Activated naive CD8-positive, alpha-beta T cell treated with anti-CD3 and anti-CD28 coated beads, Interleukin-2, amount 10 ng/mL, durations not matched to agents 7 days and 5 days (primary cell): ENCODE measurements around the gene KLLN. TPM values are rescaled to one million over a fixed set of nuclear protein-coding genes. Genes with fewer than 3 reads are reported as not detected.
"Not testable (repeated sequence)": the region's sequence is repeated elsewhere in the genome, so short reads cannot be mapped to it uniquely, and the experiment has no call there.

ENCODE experiments used
- ATAC-seq: fragments of 150-1000 bp; cut with Tn5 transposase; one replicate; pipeline ENCODE4 v1.10.0; 2021; ENCODE audit warnings: low read depth, moderate library complexity
- POLR2A ChIA-PET: fragments of 350-600 bp; sonication (Branson Sonifier 250); formaldehyde crosslinking; loops from one replicate; lab custom pipeline; 2021; ENCODE audit warnings: antibody characterized with exemption; lab: Charles Lee
- DNase-seq: peaks from one replicate; pipeline ENCODE4 v3.0.0; 2021
- H3K27ac Mint-ChIP-seq: one replicate; pipeline ENCODE4 v1.8.0; 2022; ENCODE audit warnings: mild to moderate bottlenecking, mixed read lengths
- H3K27me3 Mint-ChIP-seq: one replicate; pipeline ENCODE4 v1.8.0; 2022; ENCODE audit warnings: mild to moderate bottlenecking, moderate library complexity, mixed read lengths
- H3K36me3 Mint-ChIP-seq: one replicate; pipeline ENCODE4 v1.8.0; 2021; ENCODE audit warnings: mild to moderate bottlenecking, mixed read lengths
- H3K4me1 Mint-ChIP-seq: one replicate; pipeline ENCODE4 v1.8.0; 2021; ENCODE audit warnings: mixed read lengths
- H3K4me3 Mint-ChIP-seq: one replicate; pipeline ENCODE4 v1.8.0; 2022; ENCODE audit warnings: mild to moderate bottlenecking, moderate library complexity, mixed read lengths
- H3K9me3 Mint-ChIP-seq: one replicate; pipeline ENCODE4 v1.8.0; 2021; ENCODE audit warnings: mixed read lengths
- total RNA-seq, 2 experiments: library from RNA; stranded (reverse); gene quantifications; one replicate each; pipeline ENCODE4 v1.2.3, GENCODE V29; 2021

KLLN gene
- total RNA-seq, 2 experiments from 2014 or later = 0.69 to 0.71 TPM

DNA sequence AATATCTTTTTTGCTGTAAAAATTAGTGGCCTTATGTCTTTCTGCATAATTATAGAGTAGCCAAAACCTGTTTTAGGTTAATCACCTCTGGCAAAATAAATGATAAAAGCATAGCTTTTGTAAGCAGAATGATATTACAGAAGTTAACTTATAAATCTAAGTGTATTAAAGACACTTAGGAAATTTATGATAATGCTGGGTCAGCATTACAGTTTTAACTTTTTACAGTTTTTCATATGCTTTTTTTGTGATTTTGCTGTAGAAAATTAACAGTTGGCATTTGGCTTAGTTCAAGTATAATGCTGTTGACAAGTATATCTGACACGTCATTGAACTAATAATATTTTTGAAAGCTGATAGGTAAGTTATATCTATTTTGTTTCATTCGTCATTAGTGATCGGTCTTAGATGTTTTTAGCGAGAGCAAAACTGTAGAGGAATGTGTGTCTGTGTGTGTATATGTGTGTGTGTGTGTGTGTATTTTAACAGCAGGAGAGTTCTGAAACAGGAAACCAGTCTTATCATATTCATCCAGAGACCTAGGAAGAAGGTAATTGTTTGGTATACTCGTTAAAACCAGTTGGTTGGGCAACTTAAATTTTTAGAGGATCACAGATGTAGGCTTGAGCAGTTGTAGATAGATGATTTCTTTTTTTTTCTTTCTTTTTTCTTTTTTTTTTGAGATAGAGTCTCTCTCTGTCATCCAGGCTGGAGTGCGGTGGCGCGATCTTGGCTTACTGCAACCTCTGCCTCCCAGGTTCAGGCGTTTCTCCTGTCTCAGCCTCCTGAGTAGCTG, 15.5 kb upstream of the KLLN start:
- ATAC-seq (no peak), DNase-seq (no peak)
- Mint-ChIP-seq H3K36me3 (peaks cover 50% of the 10 kb centered on the region), H3K4me3 (no peak overlapping the region), H3K4me1 (peaks cover 12% of the 10 kb centered on the region), H3K27me3 (no peaks in the 10 kb centered on the region), H3K27ac (no peak overlapping the region), H3K9me3 (peaks cover 2% of the 10 kb centered on the region)
- POLR2A ChIA-PET = interaction anchor here (1.2 kb wide), 2 partner anchors 15 to 17 kb away, joined by 3 read pairs; partner anchors contain the start of genes KLLN and PTEN

DNA sequence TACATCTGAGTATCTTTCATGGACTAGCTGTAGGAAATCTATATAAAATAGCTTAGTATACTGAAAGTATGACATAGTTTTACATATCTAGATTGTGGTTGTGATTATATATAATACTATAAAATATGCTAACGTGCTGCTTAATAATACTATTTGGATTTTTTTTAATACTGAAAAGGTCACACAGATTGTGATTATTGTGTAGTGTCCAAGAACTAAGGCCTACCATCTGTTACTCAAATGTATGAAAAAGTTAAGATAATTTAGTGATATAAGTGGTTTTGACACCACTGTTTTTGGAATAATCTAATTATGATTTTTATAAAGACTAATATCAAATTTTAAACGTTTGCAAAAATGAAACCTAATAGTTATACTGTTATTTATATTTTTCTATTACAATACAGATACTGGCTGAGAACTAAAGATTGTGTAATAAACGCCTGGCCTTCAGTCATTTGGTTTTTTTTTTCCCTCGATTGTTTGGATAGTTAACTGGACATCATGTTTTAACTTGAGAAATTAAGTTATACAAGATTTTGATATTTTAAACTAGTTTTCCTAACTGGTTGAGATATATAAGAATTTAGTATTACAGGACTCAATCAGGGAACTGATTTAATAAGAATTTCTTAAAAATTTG, 12.7 kb upstream of the KLLN start:
- POLR2A ChIA-PET = interaction anchor here (2.1 kb wide), 1 partner anchor 13 kb away, joined by 13 read pairs; the partner anchor contains the start of genes KLLN and PTEN
- ATAC-seq (no peak), DNase-seq (no peak)
- Mint-ChIP-seq H3K4me3 (no peak overlapping the region), H3K27ac (no peak overlapping the region), H3K36me3 (peaks cover 38% of the 10 kb centered on the region), H3K4me1 (peaks cover 13% of the 10 kb centered on the region), H3K27me3 (no peaks in the 10 kb centered on the region), H3K9me3 (peaks cover 2% of the 10 kb centered on the region)

DNA sequence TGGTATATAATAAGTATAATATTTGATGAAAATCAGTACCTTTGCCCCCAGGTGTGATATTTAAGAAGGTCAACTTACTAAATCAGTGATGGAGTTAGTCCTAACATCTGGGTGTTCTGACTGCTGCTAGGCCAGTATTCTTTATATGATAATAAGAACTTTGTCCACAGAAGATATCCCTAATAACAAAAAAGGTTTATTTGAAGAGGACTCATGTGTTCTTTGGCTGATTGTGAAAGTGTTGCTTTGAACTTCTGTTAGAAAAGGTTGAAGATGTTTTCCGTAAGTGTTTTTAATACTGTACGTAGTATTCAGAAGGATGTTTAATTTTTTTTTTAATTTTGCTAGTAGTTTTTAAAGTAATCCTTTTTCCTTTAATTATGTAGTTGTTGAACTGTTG, 10.3 kb upstream of the KLLN start:
- no peak overlapping the region for H3K4me3 Mint-ChIP-seq

DNA sequence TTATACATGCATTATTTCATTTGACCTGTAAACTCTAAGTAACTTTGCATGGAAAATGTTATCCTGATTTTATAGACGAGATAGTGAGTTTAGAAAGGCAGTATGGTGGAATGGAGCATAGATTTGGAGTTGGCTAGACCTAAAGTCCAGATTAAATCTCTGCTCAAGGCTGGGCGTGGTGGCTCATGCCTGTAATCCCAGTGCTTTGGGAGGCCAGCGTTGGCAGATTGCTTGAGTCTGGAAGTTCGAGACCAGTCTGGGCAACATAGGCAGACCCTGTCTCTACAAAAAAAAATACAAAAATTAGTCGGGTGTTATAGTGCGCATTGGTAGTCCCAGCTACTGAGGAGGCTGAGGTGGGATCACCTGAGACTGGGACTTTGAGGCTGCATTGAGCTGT, 9.5 kb upstream of the KLLN start:
- no peak overlapping the region for H3K4me3 Mint-ChIP-seq
- H3K4me1 Mint-ChIP-seq = peaks cover 32% of the 10 kb centered on the region
- H3K27me3 Mint-ChIP-seq = no peaks in the 10 kb centered on the region
- H3K36me3 Mint-ChIP-seq = peaks cover 32% of the 10 kb centered on the region
- no peak overlapping the region for H3K27ac Mint-ChIP-seq
- ATAC-seq = no peak
- POLR2A ChIA-PET = interaction anchor here (1.3 kb wide), 1 partner anchor 9 kb away, joined by 5 read pairs; the partner anchor contains the start of genes KLLN and PTEN
- no peaks in the 10 kb centered on the region for H3K9me3 Mint-ChIP-seq
- no peak for DNase-seq

More for the DNA sequence above, 10.3 kb upstream of the KLLN start:
- Mint-ChIP-seq H3K9me3 (no peaks in the 10 kb centered on the region), H3K4me1 (peaks cover 27% of the 10 kb centered on the region), H3K36me3 (peaks cover 33% of the 10 kb centered on the region), H3K27me3 (no peaks in the 10 kb centered on the region), H3K27ac (no peak overlapping the region)
- ATAC-seq (no peak), DNase-seq (no peak)
- POLR2A ChIA-PET = no interaction called here

DNA sequence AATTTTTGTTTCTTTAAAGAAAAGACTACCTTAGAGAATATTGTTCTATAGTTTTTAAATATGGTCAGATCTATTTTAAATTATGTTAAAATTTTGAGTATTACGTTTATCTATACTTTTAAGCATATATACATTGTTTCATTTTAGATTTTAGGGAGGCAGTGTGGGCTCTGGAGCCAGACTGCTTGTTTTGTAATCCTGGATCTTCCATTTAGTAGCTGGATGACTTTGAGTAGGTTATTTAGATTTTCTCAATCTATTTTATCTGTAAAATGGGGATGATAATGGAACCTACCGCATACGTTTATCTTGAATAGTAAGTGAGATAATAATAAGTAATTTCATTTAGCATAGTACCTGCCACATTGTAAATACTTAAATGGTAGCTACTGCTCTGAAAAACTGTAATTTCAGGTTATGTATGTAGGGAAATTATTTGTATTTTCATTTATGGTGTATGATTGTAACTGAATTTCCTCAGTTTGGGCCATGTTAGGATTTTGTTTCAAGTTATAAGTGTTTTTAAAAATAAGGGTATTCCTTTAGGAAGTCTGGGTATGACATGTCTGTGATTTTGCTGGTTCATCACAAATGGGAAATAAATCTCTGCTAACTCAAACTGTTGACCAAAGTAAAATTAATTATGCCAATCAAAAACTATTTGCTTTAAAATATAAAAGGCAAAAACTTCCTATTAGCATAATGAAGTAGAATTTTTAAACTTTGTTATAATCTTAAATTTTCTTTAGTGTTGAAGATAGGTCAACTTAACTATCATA, 6.6 kb upstream of the KLLN start:
- ATAC-seq = no peak

DNA sequence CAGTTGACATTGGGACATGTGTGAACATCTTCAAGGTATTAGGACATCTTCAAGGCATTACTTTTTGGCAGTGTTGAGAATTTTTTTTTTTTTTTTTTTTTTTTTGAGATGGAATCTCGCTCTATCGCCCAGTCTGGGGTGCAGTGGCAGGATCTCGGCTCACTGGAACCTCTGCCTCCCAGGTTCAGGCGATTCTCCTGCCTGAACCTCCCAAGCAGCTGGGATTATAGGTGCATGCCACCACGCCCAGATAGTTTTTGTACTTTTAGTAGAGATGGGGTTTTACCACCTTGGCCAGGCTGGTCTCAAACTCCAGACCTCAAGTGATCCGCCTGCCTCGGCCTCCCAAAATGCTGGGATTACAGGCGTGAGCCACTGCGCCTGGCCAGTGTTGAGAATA, 5.8 kb upstream of the KLLN start:
- H3K27me3 Mint-ChIP-seq, ATAC-seq, DNase-seq, POLR2A ChIA-PET, H3K27ac Mint-ChIP-seq, H3K9me3 Mint-ChIP-seq: not testable (repeated sequence)
- Mint-ChIP-seq H3K4me3 (peak overlapping the region; percentile 81), H3K4me1 (peaks cover 36% of the 10 kb centered on the region), H3K36me3 (peaks cover 44% of the 10 kb centered on the region)

More for the DNA sequence above, 6.6 kb upstream of the KLLN start:
- no peak for DNase-seq
- no peak overlapping the region for H3K27ac Mint-ChIP-seq
- H3K4me1 Mint-ChIP-seq = peaks cover 36% of the 10 kb centered on the region
- no peaks in the 10 kb centered on the region for H3K27me3 Mint-ChIP-seq
- peaks cover 39% of the 10 kb centered on the region for H3K36me3 Mint-ChIP-seq
- POLR2A ChIA-PET = interaction anchor here (0.6 kb wide), 1 partner anchor 80 kb away, joined by 3 read pairs; no protein-coding TSS in a partner anchor
- H3K9me3 Mint-ChIP-seq = no peaks in the 10 kb centered on the region
- peak overlapping the region; percentile 5 for H3K4me3 Mint-ChIP-seq

DNA sequence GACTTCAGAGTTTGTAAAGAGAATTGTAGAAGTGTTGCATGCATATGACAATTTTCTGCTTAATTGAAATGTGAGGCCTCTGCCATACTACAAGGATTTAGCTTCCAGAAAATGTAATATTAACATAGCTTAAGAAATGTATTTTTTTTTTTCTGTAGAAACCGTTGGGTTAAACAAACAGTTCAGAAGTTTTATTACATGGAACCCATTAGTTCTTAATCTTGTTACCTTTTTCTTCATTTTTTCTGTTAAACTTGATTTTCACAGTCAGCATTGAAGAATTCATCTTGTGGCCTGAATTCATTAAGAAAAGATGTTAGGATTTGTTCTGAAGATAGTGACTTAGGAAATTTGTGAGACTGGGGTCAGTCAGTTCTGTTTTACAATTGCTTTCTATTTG, 4.9 kb upstream of the KLLN start:
- H3K4me1 Mint-ChIP-seq = peaks cover 33% of the 10 kb centered on the region
- no peak for DNase-seq
- H3K36me3 Mint-ChIP-seq = peaks cover 44% of the 10 kb centered on the region
- H3K4me3 Mint-ChIP-seq = peak overlapping the region; percentile 81
- POLR2A ChIA-PET = no interaction called here
- no peaks in the 10 kb centered on the region for H3K27me3 Mint-ChIP-seq
- H3K27ac Mint-ChIP-seq = no peak overlapping the region
- no peak for ATAC-seq
- H3K9me3 Mint-ChIP-seq = no peaks in the 10 kb centered on the region

DNA sequence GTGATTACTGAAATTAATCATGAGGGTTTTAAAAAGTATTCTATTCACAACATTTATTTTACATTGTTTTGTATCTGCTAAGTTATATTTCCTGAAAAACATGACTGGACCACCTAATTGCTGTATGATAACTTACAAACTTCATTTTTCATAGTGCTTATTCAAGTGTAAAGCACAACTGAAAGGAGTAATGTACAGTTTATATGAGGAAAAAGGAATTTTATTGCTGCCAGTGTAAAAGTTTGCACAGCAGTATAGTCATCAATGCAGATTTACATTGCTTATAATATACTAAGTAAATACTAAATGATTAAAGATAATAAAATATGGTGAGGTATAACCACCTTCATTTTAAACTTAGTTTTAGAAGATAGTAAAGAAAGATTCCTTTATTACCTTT, 4.1 kb upstream of the KLLN start:
- peaks cover 33% of the 10 kb centered on the region for H3K4me1 Mint-ChIP-seq
- H3K9me3 Mint-ChIP-seq = no peaks in the 10 kb centered on the region
- ATAC-seq (no peak), DNase-seq (no peak)
- H3K4me3 Mint-ChIP-seq = peak overlapping the region; percentile 97
- peaks cover 41% of the 10 kb centered on the region for H3K36me3 Mint-ChIP-seq
- POLR2A ChIA-PET = no interaction called here
- H3K27me3 Mint-ChIP-seq = no peaks in the 10 kb centered on the region
- H3K27ac Mint-ChIP-seq = no peak overlapping the region

DNA sequence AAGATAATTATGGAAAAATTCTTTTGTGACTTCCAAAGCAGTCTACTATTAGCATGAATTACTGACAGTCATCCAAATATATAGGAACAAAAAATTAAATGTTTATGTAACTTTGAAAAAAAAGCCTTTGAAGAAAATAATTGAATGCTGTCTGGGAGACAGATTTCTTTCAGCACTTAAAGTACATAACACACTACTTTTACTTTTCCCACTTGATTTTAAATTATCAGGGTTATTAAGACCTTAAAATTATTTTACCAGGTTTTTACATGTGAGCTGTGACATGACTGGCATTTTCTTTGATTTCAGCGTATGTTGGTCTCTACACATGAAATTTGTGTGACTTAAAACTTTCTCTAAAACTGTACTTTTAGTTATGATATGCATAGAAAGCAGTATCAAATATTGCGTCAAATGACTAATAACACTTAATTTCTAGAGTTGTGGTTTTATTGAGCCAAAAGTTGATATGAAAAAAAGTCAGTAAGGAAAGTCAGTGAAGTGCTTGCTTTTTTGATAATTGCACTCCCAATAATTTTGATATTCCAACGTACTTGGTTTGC, 3.2 kb upstream of the KLLN start:
- Mint-ChIP-seq H3K4me1 (peaks cover 36% of the 10 kb centered on the region), H3K36me3 (peaks cover 38% of the 10 kb centered on the region), H3K27ac (no peak overlapping the region), H3K9me3 (no peaks in the 10 kb centered on the region), H3K27me3 (no peaks in the 10 kb centered on the region), H3K4me3 (peak overlapping the region; percentile 97)
- DNase-seq = no peak
- no peak for ATAC-seq
- POLR2A ChIA-PET = interaction anchor here (1.4 kb wide), 1 partner anchor 523 kb away, joined by 3 read pairs; no protein-coding TSS in a partner anchor

DNA sequence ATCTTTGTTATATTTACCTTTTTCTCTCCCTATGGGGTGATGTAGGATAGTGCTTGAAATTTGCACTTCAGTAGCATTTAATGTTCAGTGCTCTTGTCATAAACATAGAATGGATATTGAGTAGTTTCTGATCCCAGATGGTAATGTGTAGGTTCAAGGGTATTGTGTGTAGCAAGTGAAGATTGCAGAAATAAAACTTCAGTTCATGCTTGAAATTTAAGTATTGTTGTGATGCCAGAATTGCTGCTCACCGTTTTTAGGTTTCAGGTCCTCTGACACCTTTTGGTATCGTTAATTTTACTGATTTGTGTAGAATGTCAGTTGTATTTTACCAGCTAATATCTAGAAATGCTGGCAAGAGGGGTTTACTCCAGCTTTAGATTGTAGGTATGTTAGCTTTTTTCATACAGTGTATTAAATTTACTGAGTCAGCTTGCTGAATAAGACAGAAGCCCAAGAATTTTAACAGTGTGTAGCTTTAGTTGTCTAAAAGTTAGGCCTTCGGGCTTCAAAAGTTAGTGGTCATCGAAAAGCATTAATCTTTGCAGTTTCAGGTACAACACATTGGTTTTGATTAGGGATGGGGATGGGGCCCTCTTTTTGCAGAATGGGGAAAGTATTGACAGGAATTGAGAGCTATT, 2.0 kb upstream of the KLLN start:
- no peaks in the 10 kb centered on the region for H3K27me3 Mint-ChIP-seq
- peaks cover 37% of the 10 kb centered on the region for H3K4me1 Mint-ChIP-seq
- peaks cover 32% of the 10 kb centered on the region for H3K36me3 Mint-ChIP-seq
- peak overlapping the region; percentile 92 for H3K27ac Mint-ChIP-seq
- ATAC-seq (no peak), DNase-seq (no peak)
- H3K9me3 Mint-ChIP-seq = no peaks in the 10 kb centered on the region
- POLR2A ChIA-PET = interaction anchor here (1.4 to 4.3 kb wide), 3 partner anchors 522 to 527 kb away, joined by 3 to 97 read pairs (median 31); no protein-coding TSS in a partner anchor
- H3K4me3 Mint-ChIP-seq = peak overlapping the region; percentile 97

DNA sequence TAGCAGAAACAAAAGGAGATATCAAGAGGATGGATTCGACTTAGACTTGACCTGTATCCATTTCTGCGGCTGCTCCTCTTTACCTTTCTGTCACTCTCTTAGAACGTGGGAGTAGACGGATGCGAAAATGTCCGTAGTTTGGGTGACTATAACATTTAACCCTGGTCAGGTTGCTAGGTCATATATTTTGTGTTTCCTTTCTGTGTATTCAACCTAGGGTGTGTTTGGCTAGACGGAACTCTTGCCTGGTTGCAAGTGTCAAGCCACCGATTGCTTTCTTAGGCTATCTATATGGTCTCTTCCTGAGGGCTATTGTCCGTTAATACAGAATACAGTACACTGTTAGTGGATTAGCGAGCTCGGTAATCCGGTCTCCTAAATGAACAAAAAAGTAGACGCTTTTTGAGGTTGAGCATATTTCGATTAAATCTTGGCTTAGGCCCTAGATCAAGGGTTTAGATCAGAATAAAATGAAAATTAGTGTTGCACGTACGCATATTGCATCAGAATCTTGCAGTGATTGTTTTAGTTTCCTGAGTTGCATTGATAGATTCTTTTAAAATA, 1.2 kb upstream of the KLLN start:
- H3K9me3 Mint-ChIP-seq = no peaks in the 10 kb centered on the region
- POLR2A ChIA-PET = interaction anchor here (1.0 to 4.3 kb wide), 5 partner anchors 11 to 528 kb away, joined by 3 to 97 read pairs (median 18); no protein-coding TSS in a partner anchor
- peaks cover 37% of the 10 kb centered on the region for H3K4me1 Mint-ChIP-seq
- ATAC-seq (no peak), DNase-seq (no peak)
- peaks cover 32% of the 10 kb centered on the region for H3K36me3 Mint-ChIP-seq
- H3K27me3 Mint-ChIP-seq = no peaks in the 10 kb centered on the region
- H3K27ac Mint-ChIP-seq = peak overlapping the region; percentile 92
- peak overlapping the region; percentile 97 for H3K4me3 Mint-ChIP-seq

DNA sequence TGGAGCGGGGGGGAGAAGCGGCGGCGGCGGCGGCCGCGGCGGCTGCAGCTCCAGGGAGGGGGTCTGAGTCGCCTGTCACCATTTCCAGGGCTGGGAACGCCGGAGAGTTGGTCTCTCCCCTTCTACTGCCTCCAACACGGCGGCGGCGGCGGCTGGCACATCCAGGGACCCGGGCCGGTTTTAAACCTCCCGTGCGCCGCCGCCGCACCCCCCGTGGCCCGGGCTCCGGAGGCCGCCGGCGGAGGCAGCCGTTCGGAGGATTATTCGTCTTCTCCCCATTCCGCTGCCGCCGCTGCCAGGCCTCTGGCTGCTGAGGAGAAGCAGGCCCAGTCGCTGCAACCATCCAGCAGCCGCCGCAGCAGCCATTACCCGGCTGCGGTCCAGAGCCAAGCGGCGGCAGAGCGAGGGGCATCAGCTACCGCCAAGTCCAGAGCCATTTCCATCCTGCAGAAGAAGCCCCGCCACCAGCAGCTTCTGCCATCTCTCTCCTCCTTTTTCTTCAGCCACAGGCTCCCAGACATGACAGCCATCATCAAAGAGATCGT, 690 bp upstream of the KLLN start:
- not testable (repeated sequence) for ATAC-seq
- peaks cover 34% of the 10 kb centered on the region for H3K4me1 Mint-ChIP-seq

More for the DNA sequence above, 690 bp upstream of the KLLN start:
- Mint-ChIP-seq H3K36me3 (peaks cover 29% of the 10 kb centered on the region), H3K4me3 (peak overlapping the region; percentile 97), H3K27ac (peak overlapping the region; percentile 92)
- peak; percentile 64 for DNase-seq
- not testable (repeated sequence) for H3K9me3 Mint-ChIP-seq, H3K27me3 Mint-ChIP-seq
- POLR2A ChIA-PET = interaction anchor here (1.0 to 4.3 kb wide), 12 partner anchors 8 to 528 kb away, joined by 3 to 97 read pairs (median 8); no protein-coding TSS in a partner anchor
